Activated CD4-positive, alpha-beta T cell treated with anti-CD3 and anti-CD28 coated beads for 1 hour (primary cell): Measurements from ENCODE around the gene NKPD1.

Experiments used
- DNase-seq: peaks from one replicate; pipeline ENCODE4 v3.0.0-alpha.2; 2020

The NKPD1 gene

GRCh38 chr19:45114116-45114515 is 46.7 kb downstream of the NKPD1 start:
- DNase-seq = no peak

DNA sequence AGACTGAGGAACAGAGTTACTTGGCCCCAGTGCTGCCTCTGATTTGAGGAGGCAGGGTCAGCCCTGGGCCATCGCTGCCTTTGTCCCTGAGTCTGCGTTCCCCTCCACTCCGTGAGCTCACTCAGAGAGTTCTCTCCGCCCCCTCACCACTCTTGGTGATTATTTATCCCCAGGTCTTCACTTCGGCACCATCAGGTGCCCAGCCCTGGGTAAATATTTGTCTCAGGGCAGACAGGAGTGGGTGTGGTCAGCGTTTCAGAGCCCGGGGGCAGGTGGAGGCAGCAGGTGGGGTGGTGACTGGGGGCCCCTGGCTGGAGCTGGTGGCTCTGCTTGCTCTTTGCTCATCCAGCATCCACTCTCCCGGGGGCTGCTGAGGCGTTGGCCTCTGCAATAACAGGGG is 47.2 kb downstream of the NKPD1 start:
- no peak for DNase-seq

DNA sequence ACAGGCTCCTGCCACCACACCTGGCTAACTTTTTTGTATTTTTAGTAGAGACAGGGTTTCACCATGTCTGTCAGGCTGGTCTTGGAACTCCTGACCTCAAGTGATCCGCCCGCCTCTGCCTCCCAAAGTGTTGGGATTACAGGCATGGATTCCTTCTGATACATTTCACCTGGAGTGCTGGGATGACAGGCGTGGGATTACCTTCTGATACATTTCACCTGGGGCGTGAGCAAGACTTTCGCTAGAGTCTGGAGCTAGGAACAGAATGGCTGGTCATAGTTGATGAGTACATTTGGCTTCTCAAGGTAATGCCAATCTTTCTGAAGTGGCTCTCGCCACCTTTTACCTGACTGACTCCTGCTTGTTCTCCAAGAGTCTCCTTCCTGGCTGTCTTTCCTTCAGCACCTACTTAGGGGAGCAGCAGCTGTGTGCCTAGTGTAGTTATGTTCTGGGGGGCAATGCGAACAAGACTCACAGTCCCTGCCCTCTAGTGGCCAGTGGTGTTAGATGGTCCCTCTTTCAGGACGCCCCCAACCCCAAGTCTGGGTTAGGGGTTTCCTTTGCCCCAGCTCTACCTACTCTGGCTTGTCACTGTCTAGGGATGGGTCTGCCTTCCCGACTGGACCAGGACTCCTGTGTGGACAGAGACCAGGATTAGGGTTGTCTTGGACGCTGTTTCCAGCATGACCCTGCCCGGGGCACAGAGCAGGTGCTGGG is 48.5 kb downstream of the NKPD1 start:
- no peak for DNase-seq
